Stimulated activated CD4-positive, alpha-beta T cell treated with anti-CD3 and anti-CD28 coated beads, Interleukin-2, amount 100 ng/mL, for 48 hours (primary cell): ENCODE results near the gene SLC17A7.

Source experiments
- DNase-seq, 2 donors: peaks; one replicate each; pipeline ENCODE4 v3.0.0-alpha.2; 2020

Gene SLC17A7

GRCh38 chr19:49425922-49426592, 15.3 kb downstream of the SLC17A7 start:
- DNase-seq: no peak

- no peak for DNase-seq
These were observed 16.1 kb downstream of the SLC17A7 start, which contains the start of gene GFY for GRCh38 chr19:49425178-49425577. Gene GFY, plus strand, starts transcription at chr19:49425388. Its CDS starts 1,043 bp downstream, at chr19:49426431.

- DNase-seq: no peak
These were observed 17.4 kb downstream of the SLC17A7 start for GRCh38 chr19:49423985-49424303.

GRCh38 chr19:49423071-49423984, 18.0 kb downstream of the SLC17A7 start, which contains the start of gene PTH2:
Gene PTH2, minus strand, starts transcription at chr19:49423441. Its CDS starts 102 bp downstream, at chr19:49423339.
- DNase-seq: no peak

GRCh38 chr19:49422407-49423070, 18.8 kb downstream of the SLC17A7 start:
- peak; percentile 31 to 60 for DNase-seq

GRCh38 chr19:49421878-49422202, 19.5 kb downstream of the SLC17A7 start:
- DNase-seq: no peak

- DNase-seq: peak in 1 of 2 donors; percentile 44
These were observed 20.1 kb downstream of the SLC17A7 start for GRCh38 chr19:49421039-49421877.

GRCh38 chr19:49420227-49420626, 21.1 kb downstream of the SLC17A7 start:
- DNase-seq: no peak

GRCh38 chr19:49419173-49419572, 22.2 kb downstream of the SLC17A7 start:
- DNase-seq: no peak

GRCh38 chr19:49418511-49418910, 22.8 kb downstream of the SLC17A7 start:
- no peak for DNase-seq

- no peak for DNase-seq
These were observed 24.2 kb downstream of the SLC17A7 start for GRCh38 chr19:49417088-49417487.

- DNase-seq: no peak
These were observed 25.5 kb downstream of the SLC17A7 start for GRCh38 chr19:49415810-49416200.

GRCh38 chr19:49415102-49415809, 26.1 kb downstream of the SLC17A7 start:
- no peak for DNase-seq

GRCh38 chr19:49414256-49414655, 27.1 kb downstream of the SLC17A7 start:
- DNase-seq: no peak

GRCh38 chr19:49413348-49413747, 28.0 kb downstream of the SLC17A7 start:
- DNase-seq: no peak

- DNase-seq: no peak
These were observed 29.5 kb downstream of the SLC17A7 start for GRCh38 chr19:49411681-49412326.

- no peak for DNase-seq
These were observed 31.8 kb downstream of the SLC17A7 start for GRCh38 chr19:49409441-49410029.

GRCh38 chr19:49408816-49409440, 32.4 kb downstream of the SLC17A7 start:
- no peak for DNase-seq

- no peak for DNase-seq
These were observed 33.8 kb downstream of the SLC17A7 start for GRCh38 chr19:49407482-49408015.

GRCh38 chr19:49407079-49407478, 34.2 kb downstream of the SLC17A7 start:
- no peak for DNase-seq
